Measurements from ENCODE around the gene RAB44.
"Not testable (repeated sequence)": the region's sequence is repeated elsewhere in the genome, so short reads cannot be mapped to it uniquely, and the experiment has no call there.

The RAB44 gene

GRCh38 chr6:36697481-36697903 lies at the start of gene RAB44:
TSS of gene RAB44 (plus strand) at chr6:36697826. CDS start at chr6:36704236, 6,410 bp downstream.
- no peak for DNase-seq (ENCODE audit: low read depth)

- no peak for DNase-seq (ENCODE audit: low read depth)
Observed at GRCh38 chr6:36649086-36649485, 48.5 kb upstream of the RAB44 start.

GRCh38 chr6:36649701-36650484 lies 47.7 kb upstream of the RAB44 start:
- DNase-seq (ENCODE audit: low read depth): no peak

GRCh38 chr6:36650848-36651478 lies 46.7 kb upstream of the RAB44 start:
- no peak for DNase-seq (ENCODE audit: low read depth)

- DNase-seq (ENCODE audit: low read depth): no peak
Observed at GRCh38 chr6:36651659-36652379, 45.8 kb upstream of the RAB44 start.

- not testable (repeated sequence) for DNase-seq (ENCODE audit: low read depth)
Observed at GRCh38 chr6:36654469-36654868, 43.2 kb upstream of the RAB44 start.

GRCh38 chr6:36655085-36655724 lies 42.4 kb upstream of the RAB44 start:
- DNase-seq (ENCODE audit: low read depth): no peak

- DNase-seq (ENCODE audit: low read depth): no peak
Observed at GRCh38 chr6:36656441-36656840, 41.2 kb upstream of the RAB44 start.

GRCh38 chr6:36657271-36657670 lies 40.4 kb upstream of the RAB44 start:
- DNase-seq (ENCODE audit: low read depth): no peak

GRCh38 chr6:36657942-36658544 lies 39.6 kb upstream of the RAB44 start:
- no peak for DNase-seq (ENCODE audit: low read depth)

GRCh38 chr6:36659271-36659670 lies 38.4 kb upstream of the RAB44 start:
- DNase-seq (ENCODE audit: low read depth): no peak

GRCh38 chr6:36660771-36661471 lies 36.7 kb upstream of the RAB44 start:
- no peak for DNase-seq (ENCODE audit: low read depth)

- DNase-seq (ENCODE audit: low read depth): no peak
Observed at GRCh38 chr6:36662380-36662779, 35.2 kb upstream of the RAB44 start.

- DNase-seq (ENCODE audit: low read depth): no peak
Observed at GRCh38 chr6:36662827-36663256, 34.8 kb upstream of the RAB44 start.

- no peak for DNase-seq (ENCODE audit: low read depth)
Observed at GRCh38 chr6:36663504-36664446, 33.9 kb upstream of the RAB44 start.

GRCh38 chr6:36665180-36665579 lies 32.4 kb upstream of the RAB44 start:
- DNase-seq (ENCODE audit: low read depth): no peak

- no peak for DNase-seq (ENCODE audit: low read depth)
Observed at GRCh38 chr6:36666287-36666686, 31.3 kb upstream of the RAB44 start.

GRCh38 chr6:36666826-36667591 lies 30.6 kb upstream of the RAB44 start:
- DNase-seq (ENCODE audit: low read depth): no peak

- DNase-seq (ENCODE audit: low read depth): no peak
Observed at GRCh38 chr6:36668591-36668990, 29.0 kb upstream of the RAB44 start.

Measured in activated T-cell treated with anti-CD3 and anti-CD28 coated beads for 1 hour (primary cell).